Endometrial microvascular endothelial cells (primary cell): Measurements from ENCODE around the gene ARRDC5. TPM values are rescaled to one million over a fixed set of nuclear protein-coding genes. Genes with fewer than 3 reads are reported as not detected.
"Not testable (repeated sequence)": the region's sequence is repeated elsewhere in the genome, so short reads cannot be mapped to it uniquely, and the experiment has no call there.

Source experiments
- in situ Hi-C: cut with HindIII; loops from 2 replicates; pipeline ENCODE4 v1.10.0; 2017; ENCODE audit warnings: low sequenced_read_pairs, low pct_unique_long_range_greater_than_20kb; ENCODE audit errors: inconsistent ontology term
- total RNA-seq: library from RNA; depleted of rRNA; stranded (reverse); fragments of >200 nt; gene quantifications from one replicate; pipeline ENCODE4 v1.2.3, GENCODE V29; 2015; ENCODE audit errors: inconsistent ontology term

ARRDC5 gene
- total RNA-seq, 1 donor from 2014 or later: not detected

GRCh38 chr19:4911786-4912672, 9.3 kb upstream of the ARRDC5 start:
- in situ Hi-C loops: no loop called here

DNA sequence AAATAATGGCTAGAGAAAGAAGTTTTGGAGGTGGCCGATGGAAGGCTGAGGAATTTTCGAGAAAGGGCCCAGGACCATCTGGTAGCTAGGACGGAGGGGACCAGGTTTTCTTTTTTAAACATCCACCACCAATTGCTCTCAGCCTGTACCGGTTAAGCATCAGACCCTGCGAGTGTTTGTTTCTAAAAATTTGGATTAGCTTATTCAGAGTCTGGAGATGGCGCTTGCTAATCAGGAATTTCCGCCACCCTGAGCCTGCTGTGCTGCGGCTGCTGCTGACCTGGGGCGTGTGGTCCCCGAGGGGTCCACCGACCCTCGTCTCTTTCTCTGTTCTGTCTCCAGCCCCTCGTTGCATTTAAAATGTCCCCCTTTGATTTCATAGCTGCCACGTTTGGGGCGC, 8.6 kb upstream of the ARRDC5 start:
- in situ Hi-C loops: no loop called here

DNA sequence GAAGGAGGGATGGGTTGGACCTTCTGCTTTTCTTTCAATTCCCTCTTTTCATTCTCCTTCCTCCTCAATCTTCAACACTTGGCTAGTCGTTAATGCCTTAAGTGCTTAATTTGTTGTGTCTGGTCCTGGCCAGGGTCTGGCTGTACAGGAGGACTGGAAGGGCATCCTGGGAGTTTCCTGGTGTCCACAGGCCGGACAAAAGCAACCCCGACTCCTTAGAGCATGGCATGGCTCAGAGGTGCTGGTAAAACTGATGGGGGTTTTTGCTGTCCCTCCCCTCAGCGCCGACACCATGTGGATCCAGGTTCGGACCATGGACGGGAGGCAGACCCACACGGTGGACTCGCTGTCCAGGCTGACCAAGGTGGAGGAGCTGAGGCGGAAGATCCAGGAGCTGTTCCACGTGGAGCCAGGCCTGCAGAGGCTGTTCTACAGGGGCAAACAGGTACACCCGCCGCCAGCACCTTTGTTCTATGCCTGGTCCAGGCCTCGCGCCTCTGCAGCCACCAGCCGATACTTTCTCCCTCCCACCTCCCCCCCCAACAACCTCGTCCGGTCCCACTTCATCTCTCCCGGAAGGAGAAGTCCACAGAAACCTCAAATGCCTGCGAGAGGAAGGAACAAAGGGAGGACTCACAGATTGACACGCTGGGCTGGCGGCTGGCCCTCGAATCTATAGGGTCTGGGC, 8.0 kb upstream of the ARRDC5 start:
- in situ Hi-C loops: no loop called here

DNA sequence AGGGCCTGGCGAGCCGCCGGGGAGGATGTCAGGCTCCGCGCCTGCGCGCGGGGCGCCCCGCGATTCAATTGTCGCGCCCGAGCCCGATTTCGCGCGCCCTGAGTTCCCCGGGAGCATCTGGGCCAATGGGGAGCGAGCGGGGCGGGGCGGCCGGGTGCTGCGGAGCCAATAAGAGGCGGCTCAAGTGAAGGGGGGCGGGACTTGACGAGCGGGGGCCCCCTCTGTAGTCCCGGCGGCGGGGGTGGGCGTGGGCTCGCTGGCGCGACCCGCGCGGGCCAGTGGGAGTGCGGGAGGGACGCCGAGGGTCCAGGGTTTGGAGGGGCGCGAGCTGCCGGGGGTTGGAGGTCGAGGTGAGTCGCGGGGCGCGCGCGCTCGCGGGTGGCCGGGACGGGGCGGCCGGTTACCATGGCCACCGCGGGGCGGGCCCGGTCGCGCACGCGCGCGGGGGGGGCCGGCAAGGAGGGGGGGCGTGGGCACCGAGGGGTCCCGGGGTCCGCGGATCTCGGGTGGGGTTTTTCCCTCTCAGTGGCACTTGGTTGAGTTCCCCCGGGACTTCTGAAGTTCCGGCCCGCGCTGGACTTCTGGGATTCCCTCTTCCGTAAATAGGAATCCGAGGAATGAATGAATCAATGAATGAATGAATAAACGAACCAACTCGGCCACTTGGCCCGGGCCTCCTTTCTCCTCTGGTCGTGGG, 7.3 kb upstream of the ARRDC5 start:
- in situ Hi-C loops: no loop called here

- in situ Hi-C loops: no loop called here
Observed at GRCh38 chr19:4909156-4909896, 6.6 kb upstream of the ARRDC5 start, which contains the start of gene UHRF1. Gene UHRF1 (plus strand): TSS chr19:4909501. CDS start chr19:4910886, 1,385 bp downstream.

DNA sequence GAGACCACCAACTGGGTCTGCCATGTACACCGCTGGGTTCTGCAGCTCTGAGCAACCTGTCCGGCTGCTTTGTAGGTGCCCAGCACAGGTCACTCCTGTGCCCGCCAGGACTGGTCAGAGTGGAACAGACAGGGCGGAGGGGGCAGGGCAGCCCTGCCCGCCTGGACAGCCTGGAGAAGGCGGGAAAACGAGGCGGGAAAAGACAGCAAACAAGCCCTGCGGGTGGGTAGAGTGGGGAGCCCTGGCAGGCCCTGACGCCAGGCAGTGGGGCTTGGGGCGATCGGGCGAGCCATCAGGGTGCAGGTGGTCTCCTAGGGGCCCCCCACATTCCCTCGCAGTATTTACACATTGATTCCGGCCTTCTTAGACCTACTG, 6.1 kb upstream of the ARRDC5 start:
- in situ Hi-C loops: no loop called here

- in situ Hi-C loops: no loop called here
Observed at GRCh38 chr19:4908360-4908759, 5.7 kb upstream of the ARRDC5 start.

- in situ Hi-C loops: no loop called here
Observed at GRCh38 chr19:4906963-4907362, 4.3 kb upstream of the ARRDC5 start.

DNA sequence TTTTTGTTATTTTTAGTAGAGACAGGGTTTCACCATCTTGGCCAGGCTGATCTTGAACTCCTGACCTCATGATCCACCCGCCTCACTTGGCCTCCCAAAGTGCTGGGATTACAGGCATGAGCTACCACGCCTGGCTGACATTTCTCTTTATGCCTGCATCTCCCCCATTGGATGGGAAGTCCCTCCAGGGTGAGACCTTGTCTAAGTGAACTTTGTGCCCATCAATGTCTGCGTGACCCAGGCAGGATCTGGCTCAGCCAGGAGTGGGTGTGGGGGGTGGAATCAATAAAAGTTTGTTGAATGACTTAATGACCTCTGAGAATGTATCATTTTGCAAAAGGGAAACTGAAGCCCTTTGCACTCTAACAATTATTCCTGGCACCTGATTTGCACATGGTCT, 1.8 kb upstream of the ARRDC5 start:
- in situ Hi-C loops: no loop called here

DNA sequence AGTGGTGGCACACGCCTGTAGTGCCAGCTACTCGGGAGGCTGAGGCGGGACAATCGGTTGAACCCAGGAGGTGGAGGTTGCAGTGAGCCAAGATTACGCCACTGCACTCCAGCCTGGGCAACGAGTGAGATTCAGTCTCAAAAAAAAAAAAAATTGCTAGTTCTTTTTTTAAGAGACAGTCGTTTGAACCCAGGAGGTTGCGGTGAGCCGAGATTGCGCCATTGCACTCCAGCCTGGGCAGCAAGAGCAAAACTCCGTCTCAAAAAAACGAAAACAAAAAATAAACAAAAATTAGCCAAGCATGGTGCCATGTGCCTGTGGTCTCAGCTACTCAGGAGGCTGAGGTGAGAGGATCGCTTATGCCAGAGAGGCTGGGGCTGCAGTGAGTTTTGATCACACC, 1.8 kb downstream of the ARRDC5 start:
- in situ Hi-C loops: not testable (repeated sequence)

GRCh38 chr19:4897146-4897545, 5.5 kb downstream of the ARRDC5 start:
- in situ Hi-C loops: no loop called here

GRCh38 chr19:4896372-4896771, 6.3 kb downstream of the ARRDC5 start:
- in situ Hi-C loops: no loop called here

DNA sequence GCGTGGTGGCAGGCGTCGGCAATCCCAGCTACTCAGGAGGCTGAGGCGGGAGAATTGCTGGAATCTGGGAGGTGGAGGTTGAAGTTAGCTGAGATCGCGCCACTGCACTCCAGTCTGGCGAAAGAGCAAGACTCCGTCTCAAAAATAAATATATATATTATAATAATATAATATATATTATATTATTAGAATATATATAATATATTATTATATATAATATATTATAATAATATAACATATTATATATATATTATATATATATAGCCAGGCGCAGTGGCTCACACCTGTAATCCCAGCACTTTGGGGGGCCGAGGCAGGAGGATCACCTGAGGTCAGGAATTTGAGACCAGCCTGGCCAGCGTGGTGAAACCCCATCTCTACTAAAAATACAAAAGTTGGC, 9.7 kb downstream of the ARRDC5 start:
- in situ Hi-C loops: not testable (repeated sequence)

DNA sequence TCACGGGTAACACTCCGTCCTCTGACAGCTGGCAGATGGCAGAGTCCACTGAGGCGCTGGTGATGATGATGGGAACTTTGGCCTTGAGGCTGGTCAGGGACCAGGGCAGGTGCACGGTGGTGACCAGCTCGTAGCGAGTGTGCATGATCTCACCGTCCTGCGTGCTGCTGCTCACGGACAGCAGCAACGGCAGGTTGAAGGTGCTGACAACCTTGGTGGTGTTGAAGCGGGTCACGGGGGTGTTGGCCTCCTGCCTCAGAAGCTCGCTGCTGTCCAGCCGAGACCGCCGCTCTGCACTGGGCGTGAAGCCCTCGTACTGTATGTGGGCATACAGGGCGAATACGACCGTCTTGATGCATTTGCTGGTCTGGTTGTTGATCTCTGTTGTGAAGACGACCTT, 11.6 kb downstream of the ARRDC5 start:
- in situ Hi-C loops: no loop called here

GRCh38 chr19:4889034-4889815, 13.5 kb downstream of the ARRDC5 start:
- in situ Hi-C loops: no loop called here

DNA sequence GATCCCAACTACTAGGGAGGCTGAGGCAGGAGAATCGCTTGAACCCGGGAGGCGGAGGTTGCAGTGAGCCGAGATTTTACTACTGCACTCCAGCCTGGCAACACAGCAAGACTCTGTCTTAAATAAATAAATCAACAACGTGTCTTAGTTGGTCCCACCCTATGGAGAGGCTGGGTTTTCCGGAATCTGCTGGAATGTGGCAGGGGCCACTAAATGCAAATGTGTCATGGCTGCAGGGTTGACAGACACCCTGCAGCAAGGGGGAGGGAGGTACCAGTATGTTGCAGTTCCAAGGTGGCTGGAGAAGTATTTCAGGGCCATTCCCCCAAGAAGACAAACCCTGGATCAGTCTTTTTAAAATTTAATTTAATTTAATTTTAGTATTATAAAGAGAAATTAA, 14.9 kb downstream of the ARRDC5 start:
- in situ Hi-C loops: not testable (repeated sequence)

- in situ Hi-C loops: not testable (repeated sequence)
Observed at GRCh38 chr19:4884993-4885392, 17.7 kb downstream of the ARRDC5 start.

DNA sequence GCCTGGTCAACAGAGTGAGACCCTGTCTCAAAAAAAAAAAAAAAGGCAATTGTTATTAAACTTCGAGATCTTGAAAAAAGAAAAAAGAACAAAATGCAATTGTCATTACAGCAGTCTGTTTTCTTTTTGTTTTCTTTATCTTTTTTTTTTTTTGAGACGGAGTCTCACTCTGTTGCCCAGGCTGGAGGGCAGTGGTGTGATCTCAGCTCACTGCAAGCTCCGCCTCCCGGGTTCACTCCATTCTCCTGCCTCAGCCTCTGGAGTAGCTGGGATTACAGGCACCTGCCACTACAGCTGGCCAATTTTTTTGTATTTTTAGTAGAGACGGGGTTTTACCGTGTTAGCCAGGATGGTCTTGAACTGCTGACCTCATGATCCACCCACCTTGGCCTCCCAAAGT, 19.8 kb downstream of the ARRDC5 start:
- in situ Hi-C loops: not testable (repeated sequence)
